Colonic mucosa (tissue), 4 donors: ENCODE data around the gene ESPL1. TPM values are rescaled to one million over a fixed set of nuclear protein-coding genes. Genes with fewer than 3 reads are reported as not detected.

Source experiments
- DNase-seq: peaks from one replicate; pipeline ENCODE4 v3.0.0-alpha.2; 2020
- H3K27ac ChIP-seq: fragments of 200-600 bp; one replicate; pipeline ENCODE4 v1.8.0; 2021
- H3K27me3 ChIP-seq: fragments of 200-600 bp; one replicate; pipeline ENCODE4 v1.8.0; 2021
- H3K36me3 ChIP-seq: fragments of 200-600 bp; one replicate; pipeline ENCODE4 v1.8.0; 2021
- H3K4me1 ChIP-seq: fragments of 200-600 bp; one replicate; pipeline ENCODE4 v1.8.0; 2021; ENCODE audit warnings: mild to moderate bottlenecking
- H3K4me3 ChIP-seq: fragments of 200-600 bp; one replicate; pipeline ENCODE4 v1.8.0; 2021
- H3K9ac ChIP-seq, 2 donors: one replicate each; pipeline ENCODE4 v1.7.0; 2013; ENCODE audit warnings: control low read depth in 2 of 2, low read depth in 2 of 2, low read length in 2 of 2
- H3K9me3 ChIP-seq: fragments of 200-600 bp; one replicate; pipeline ENCODE4 v1.8.0; 2021
- CTCF ChIP-seq: fragments of 200-600 bp; IDR thresholded peaks from one replicate; pipeline ENCODE4 v1.8.0; 2022; ENCODE audit warnings: antibody characterized with exemption, mild to moderate bottlenecking
- intact Hi-C: fragments of 100-400 bp; cut with DNase I; formaldehyde crosslinking; loops from one replicate; pipeline ENCODE4 v1.14.1; 2022
- total RNA-seq, 2 donors: library from RNA; stranded (reverse); fragmentation: NEBNext Ultra II Directional in 1 of 2; extraction: Animal tissue kit (Norgen Biotek cat#: 25700) in 1 of 2; gene quantifications; one replicate each; pipeline ENCODE4 v1.2.1, GENCODE V29; 2021
- donor health status: healthy.
- donor health status: DM: no; HTN: no; CAD: no.
- donor health status: DM: no; HTN: no; CAD: no.

The ESPL1 gene
- total RNA-seq, 2 donors from 2014 or later, result 9.6 to 34.6 TPM

- no peak for TF ChIP-seq CTCF
- Histone ChIP-seq H3K27me3 (no peaks in the 10 kb centered on the region), H3K27ac (no peak overlapping the region), H3K9me3 (no peaks in the 10 kb centered on the region), H3K9ac (no peak overlapping the region), H3K4me1 (no peaks in the 10 kb centered on the region), H3K36me3 (no peaks in the 10 kb centered on the region), H3K4me3 (no peak overlapping the region)
- DNase-seq, result no peak
- intact Hi-C loops, result no loop called here
Observed at GRCh38 chr12:53313996-53314395, 45.9 kb downstream of the ESPL1 start.

DNA sequence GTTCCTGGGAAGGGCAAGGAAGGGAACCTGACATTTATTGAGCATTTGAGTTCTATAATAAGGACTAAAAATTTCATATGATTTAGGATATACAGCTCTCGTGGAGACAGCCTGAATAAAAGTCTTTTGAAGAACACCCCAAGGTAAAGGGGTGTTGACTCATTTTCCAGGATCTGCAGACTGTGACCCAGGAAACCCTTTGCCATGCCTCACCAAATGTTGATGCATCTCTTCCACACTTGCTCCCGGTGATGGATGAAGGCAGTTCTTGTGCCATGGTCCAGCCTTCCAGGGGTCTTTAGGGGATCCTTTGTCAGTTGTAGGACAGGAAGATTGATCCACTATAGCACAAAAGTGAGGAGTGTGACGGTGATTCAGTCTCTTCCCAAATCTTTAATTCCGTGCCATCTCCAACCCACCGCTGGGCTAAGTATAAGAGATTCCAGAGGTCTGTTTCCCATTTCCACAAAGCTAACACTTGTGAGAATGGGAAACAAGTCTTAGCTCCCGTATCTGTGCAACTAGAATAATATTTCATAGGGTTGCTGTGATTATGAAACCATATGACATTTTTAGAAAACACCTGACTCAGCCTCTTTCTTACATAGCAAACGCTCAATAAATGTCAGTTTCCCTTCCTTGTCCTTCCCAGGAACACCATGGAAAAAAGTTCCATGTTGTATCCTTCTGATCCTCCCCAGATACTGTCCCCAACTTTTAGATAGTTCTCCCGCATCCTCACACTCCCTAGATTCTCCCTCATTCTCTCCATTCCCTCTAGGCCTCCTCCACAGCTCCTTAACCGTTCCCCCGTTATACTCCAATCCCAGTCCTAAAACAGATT lies 52.5 kb downstream of the ESPL1 start:
- H3K9ac ChIP-seq, result peak overlapping the region; percentile 66 to 74
- peak overlapping the region; percentile 50 for H3K4me3 ChIP-seq
- H3K27me3 ChIP-seq, result peaks cover 4% of the 10 kb centered on the region
- peak overlapping the region; percentile 87 for H3K27ac ChIP-seq
- H3K4me1 ChIP-seq, result peaks cover 7% of the 10 kb centered on the region
- no peak for DNase-seq
- intact Hi-C loops, result no loop called here
- TF ChIP-seq CTCF, result no peak
- no peaks in the 10 kb centered on the region for H3K9me3 ChIP-seq
- no peaks in the 10 kb centered on the region for H3K36me3 ChIP-seq

- no peak for TF ChIP-seq CTCF
- peaks cover 11% of the 10 kb centered on the region for H3K27me3 ChIP-seq
- peak overlapping the region; percentile 64 for H3K4me3 ChIP-seq
- DNase-seq, result peak; percentile 38
- H3K36me3 ChIP-seq, result no peaks in the 10 kb centered on the region
- peak overlapping the region; percentile 89 for H3K27ac ChIP-seq
- peak overlapping the region; percentile 65 to 68 for H3K9ac ChIP-seq
- intact Hi-C loops, result no loop called here
- no peaks in the 10 kb centered on the region for H3K9me3 ChIP-seq
- peaks cover 9% of the 10 kb centered on the region for H3K4me1 ChIP-seq
Observed at GRCh38 chr12:53324113-53324778, 56.1 kb downstream of the ESPL1 start.

DNA sequence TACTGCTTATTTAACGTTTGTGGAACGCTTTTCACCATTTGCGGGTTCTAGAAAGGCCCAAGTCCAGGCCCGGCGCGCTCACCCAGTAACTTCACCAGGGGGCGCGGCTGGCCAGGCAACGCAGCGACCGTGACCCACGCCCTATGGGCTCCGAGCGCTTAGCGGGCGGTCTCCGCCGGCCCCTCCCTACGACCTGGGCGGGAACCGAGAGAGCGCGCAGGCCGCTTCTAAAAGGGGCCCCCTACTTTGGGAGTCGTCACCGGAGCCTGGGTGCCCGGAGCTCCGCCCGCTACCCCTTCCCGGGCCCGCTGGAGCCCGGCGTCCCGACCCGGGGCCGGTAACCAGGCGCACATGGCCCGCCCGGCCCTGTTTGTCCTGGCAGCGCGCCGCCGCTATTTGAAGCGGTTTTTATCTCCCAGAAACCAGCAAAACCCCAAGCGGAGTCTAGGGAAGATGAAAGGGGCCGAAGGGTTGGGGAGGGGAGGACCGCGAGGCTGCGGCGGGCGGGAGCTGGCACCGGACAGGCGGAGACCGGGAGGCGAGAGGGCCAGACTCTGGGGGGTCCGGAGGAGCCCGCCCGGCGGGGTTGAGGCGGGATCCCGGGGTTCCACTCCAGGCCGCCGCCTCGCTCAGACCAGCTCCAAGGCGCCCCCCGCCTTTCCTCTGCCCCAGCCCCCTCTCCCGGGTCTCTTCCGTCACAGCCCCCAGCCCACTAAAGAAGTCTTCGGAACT lies 56.8 kb downstream of the ESPL1 start:
- H3K9me3 ChIP-seq, result no peaks in the 10 kb centered on the region
- peak overlapping the region; percentile 89 for H3K27ac ChIP-seq
- TF ChIP-seq CTCF, result peak; percentile 79
- peaks cover 11% of the 10 kb centered on the region for H3K27me3 ChIP-seq
- no peaks in the 10 kb centered on the region for H3K36me3 ChIP-seq
- H3K4me3 ChIP-seq, result peak overlapping the region; percentile 64
- peak overlapping the region; percentile 65 to 68 for H3K9ac ChIP-seq
- H3K4me1 ChIP-seq, result peaks cover 9% of the 10 kb centered on the region
- DNase-seq, result peak; percentile 92
- intact Hi-C loops, result no loop called here

- TF ChIP-seq CTCF, result no peak
- no peak for DNase-seq
- H3K4me3 ChIP-seq, result peak overlapping the region; percentile 64
- H3K9me3 ChIP-seq, result no peaks in the 10 kb centered on the region
- H3K36me3 ChIP-seq, result no peaks in the 10 kb centered on the region
- H3K4me1 ChIP-seq, result peaks cover 9% of the 10 kb centered on the region
- intact Hi-C loops, result no loop called here
- H3K27me3 ChIP-seq, result peaks cover 11% of the 10 kb centered on the region
- H3K27ac ChIP-seq, result peak overlapping the region; percentile 89
- peak overlapping the region; percentile 65 to 68 for H3K9ac ChIP-seq
Observed at GRCh38 chr12:53325511-53326061, 57.5 kb downstream of the ESPL1 start.
